HEK293 (cell line): ENCODE results near the gene ERG.

ENCODE experiments used
- CTCF ChIA-PET: fragments of 350-600 bp; formaldehyde crosslinking; extraction: SDS; loops from one replicate; lab custom pipeline; 2021; ENCODE audit warnings: antibody characterized with exemption; lab: Yijun Ruan, JAX
- POLR2A ChIA-PET: fragments of 300-600 bp; formaldehyde crosslinking; extraction: SDS; loops from one replicate; lab custom pipeline; 2020; ENCODE audit warnings: antibody characterized with exemption, inconsistent platforms; lab: Yijun Ruan, JAX
- H3K27ac ChIP-seq: fragments of 200-500 bp; sonication (Bioruptor generic); 2 replicates; pipeline ENCODE4 v1.5.1; 2014; ENCODE audit warnings: low read depth, low read length, control low read depth, inconsistent platforms; ENCODE audit errors: extremely low read depth
- H3K36me3 ChIP-seq, 2 experiments: fragments of 200-500 bp in 1 of 2; sonication (Bioruptor generic) in 1 of 2; 1 replicate in 1 of 2; 2 replicates in 1 of 2; pipeline ENCODE4 v1.5.1; 2014 to 2017; ENCODE audit warnings: inconsistent platforms in 2 of 2, low read length in 2 of 2; ENCODE audit not compliant: control insufficient read depth in 2 of 2, insufficient read depth in 1 of 2
- H3K4me1 ChIP-seq: fragments of 200-500 bp; sonication (Bioruptor generic); 2 replicates; pipeline ENCODE4 v1.5.1; 2014; ENCODE audit warnings: mild to moderate bottlenecking, low read length, inconsistent platforms; ENCODE audit not compliant: control insufficient read depth, insufficient read depth
- H3K4me3 ChIP-seq: 2 replicates; pipeline ENCODE4 v1.5.1; 2011; ENCODE audit warnings: low read depth, mild to moderate bottlenecking, control low read depth, low read length, moderate library complexity
- H3K9me3 ChIP-seq: fragments of 200-500 bp; sonication (Bioruptor generic); 2 replicates; pipeline ENCODE4 v1.5.1; 2014; ENCODE audit warnings: low read depth, low read length, inconsistent platforms; ENCODE audit not compliant: control insufficient read depth, insufficient read depth
- ATF2 ChIP-seq: fragments of 450-650 bp; formaldehyde crosslinking; IDR thresholded peaks from 2 replicates; pipeline ENCODE4 v1.5.1; 2016; ENCODE audit warnings: missing biosample characterization, missing genetic modification characterization, low read depth
- EGR2 ChIP-seq: fragments of 450-650 bp; formaldehyde crosslinking; IDR thresholded peaks from 2 replicates; pipeline ENCODE4 v1.5.1; 2016; ENCODE audit warnings: low read depth, missing biosample characterization, missing genetic modification characterization
- GFI1B ChIP-seq: fragments of 450-650 bp; formaldehyde crosslinking; IDR thresholded peaks from 2 replicates; pipeline ENCODE4 v1.5.1; 2016; ENCODE audit warnings: missing biosample characterization, missing genetic modification characterization
- GLIS2 ChIP-seq: fragments of 450-650 bp; formaldehyde crosslinking; IDR thresholded peaks from 2 replicates; pipeline ENCODE4 v1.5.1; 2016; ENCODE audit warnings: missing biosample characterization, missing genetic modification characterization
- PRDM10 ChIP-seq: fragments of 450-650 bp; formaldehyde crosslinking; IDR thresholded peaks from 2 replicates; pipeline ENCODE4 v1.5.1; 2016; ENCODE audit warnings: missing biosample characterization, missing genetic modification characterization
- ZNF398 ChIP-seq: fragments of 450-650 bp; formaldehyde crosslinking; IDR thresholded peaks from 2 replicates; pipeline ENCODE4 v1.5.1; 2017; ENCODE audit warnings: missing biosample characterization, missing genetic modification characterization
- ZNF501 ChIP-seq: fragments of 450-650 bp; formaldehyde crosslinking; IDR thresholded peaks from 2 replicates; pipeline ENCODE4 v1.5.1; 2016; ENCODE audit warnings: missing biosample characterization, missing genetic modification characterization
- ZNF544 ChIP-seq: fragments of 450-650 bp; formaldehyde crosslinking; IDR thresholded peaks from 2 replicates; pipeline ENCODE4 v1.5.0; 2017; ENCODE audit warnings: missing biosample characterization, missing genetic modification characterization
- ZNF623 ChIP-seq: fragments of 450-650 bp; formaldehyde crosslinking; IDR thresholded peaks from 2 replicates; pipeline ENCODE4 v1.5.1; 2016; ENCODE audit warnings: missing biosample characterization, missing genetic modification characterization
- ZNF670 ChIP-seq: fragments of 450-650 bp; formaldehyde crosslinking; IDR thresholded peaks from 2 replicates; pipeline ENCODE4 v1.5.1; 2016; ENCODE audit warnings: missing biosample characterization, missing genetic modification characterization, low read depth
- ZNF692 ChIP-seq: fragments of 450-650 bp; formaldehyde crosslinking; IDR thresholded peaks from 2 replicates; pipeline ENCODE4 v1.5.1; 2016; ENCODE audit warnings: missing biosample characterization, missing genetic modification characterization
- ZNF707 ChIP-seq: fragments of 450-650 bp; formaldehyde crosslinking; IDR thresholded peaks from 2 replicates; pipeline ENCODE4 v1.5.1; 2016; ENCODE audit warnings: missing biosample characterization, missing genetic modification characterization
- ZNF747 ChIP-seq: fragments of 450-650 bp; formaldehyde crosslinking; IDR thresholded peaks from 2 replicates; pipeline ENCODE4 v1.5.1; 2016; ENCODE audit warnings: missing biosample characterization, missing genetic modification characterization
- ZNF777 ChIP-seq: fragments of 450-650 bp; formaldehyde crosslinking; IDR thresholded peaks from 2 replicates; pipeline ENCODE4 v1.5.1; 2017; ENCODE audit warnings: missing biosample characterization, missing genetic modification characterization, borderline replicate concordance
- ZNF792 ChIP-seq: fragments of 450-650 bp; formaldehyde crosslinking; IDR thresholded peaks from 2 replicates; pipeline ENCODE4 v1.5.1; 2016; ENCODE audit warnings: missing biosample characterization, missing genetic modification characterization
- ZXDB ChIP-seq: fragments of 450-650 bp; formaldehyde crosslinking; IDR thresholded peaks from 2 replicates; pipeline ENCODE4 v1.5.1; 2016; ENCODE audit warnings: missing biosample characterization, missing genetic modification characterization

The ERG gene

GRCh38 chr21:38409907-38410306, 88.4 kb downstream of the ERG start:
- ChIA-PET CTCF (no interaction called here), POLR2A (no interaction called here)
- H3K9me3 ChIP-seq: no peaks in the 10 kb centered on the region; the same call in 1 of the 2 replicates
- H3K36me3 ChIP-seq: no peaks in the 10 kb centered on the region
- H3K27ac ChIP-seq: no peak overlapping the region
- H3K4me3 ChIP-seq: no peak overlapping the region
- H3K4me1 ChIP-seq: no peaks in the 10 kb centered on the region
- TF ChIP-seq ATF2 (tag by site-specific recombination): no peak
- TF ChIP-seq ZNF747 (tag by site-specific recombination): no peak
- no peak for TF ChIP-seq ZNF777 (tag by site-specific recombination)

DNA sequence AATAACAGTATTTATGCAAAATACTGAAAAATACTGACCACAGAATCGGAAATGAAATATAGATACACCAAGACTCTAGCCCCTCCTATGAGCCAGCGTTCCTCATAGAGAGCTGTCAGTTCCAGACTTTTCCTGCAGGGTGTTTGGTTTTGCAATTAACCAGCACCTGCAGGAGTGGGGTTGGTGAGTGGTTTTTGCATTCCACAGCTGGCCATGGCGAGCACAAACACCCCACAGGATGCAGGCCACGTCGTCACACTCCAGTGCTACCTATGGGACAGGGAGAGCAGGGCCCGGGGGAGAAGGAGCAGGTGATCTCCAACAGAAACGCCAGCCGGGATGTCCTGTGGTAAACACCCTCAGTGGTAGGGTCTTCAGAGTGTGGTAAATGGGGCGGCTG, 94.1 kb downstream of the ERG start:
- no peak for TF ChIP-seq ZNF398 (tag by site-specific recombination)
- TF ChIP-seq PRDM10: no peak
- no peak for TF ChIP-seq GFI1B (tag by site-specific recombination)
- no peak for TF ChIP-seq EGR2 (tag by site-specific recombination)
- no peak for TF ChIP-seq GLIS2
- TF ChIP-seq ZNF670 (tag by site-specific recombination): no peak
- TF ChIP-seq ZNF623 (tag by site-specific recombination): no peak
- TF ChIP-seq ZNF792 (tag by site-specific recombination): no peak
- TF ChIP-seq ZNF501 (tag by site-specific recombination): no peak
- no peak for TF ChIP-seq ZNF692 (tag by site-specific recombination)
- POLR2A ChIA-PET: no interaction called here

DNA sequence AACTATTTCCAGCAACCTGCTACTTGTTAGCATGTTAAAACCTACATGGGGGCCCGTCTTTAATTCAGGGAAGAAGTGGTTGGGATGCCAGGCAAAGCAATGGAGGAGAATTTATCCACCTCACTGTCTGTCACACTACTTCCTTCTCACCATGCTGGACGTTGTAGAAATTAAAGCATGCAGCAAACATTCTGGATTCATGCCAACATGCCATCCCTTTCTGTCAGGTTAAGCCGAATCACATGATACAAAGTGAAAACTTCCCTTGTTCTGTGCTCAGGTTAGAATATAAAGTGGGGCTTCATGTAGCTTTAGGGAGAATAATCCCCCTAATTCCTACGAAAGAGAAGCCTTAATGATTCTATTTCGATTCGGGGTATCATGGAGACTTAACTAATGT, 95.5 kb downstream of the ERG start:
- ChIA-PET POLR2A (no interaction called here), CTCF (interaction anchor here (0.6 kb wide), 3 partner anchors 10 to 100 kb away, joined by 3 read pairs; no protein-coding TSS in a partner anchor)
- H3K27ac ChIP-seq: no peak overlapping the region
- H3K4me3 ChIP-seq: no peak overlapping the region
- H3K4me1 ChIP-seq: no peaks in the 10 kb centered on the region
- H3K36me3 ChIP-seq: no peaks in the 10 kb centered on the region
- no peaks in the 10 kb centered on the region for H3K9me3 ChIP-seq
- TF ChIP-seq ZXDB: no peak
- TF ChIP-seq ATF2 (tag by site-specific recombination): no peak
- TF ChIP-seq ZNF707: no peak
- no peak for TF ChIP-seq ZNF544 (tag by site-specific recombination)
- no peak for TF ChIP-seq PRDM10

More for the DNA sequence above, 94.1 kb downstream of the ERG start:
- H3K4me1 ChIP-seq: no peaks in the 10 kb centered on the region
- H3K4me3 ChIP-seq: no peak overlapping the region
- H3K27ac ChIP-seq: no peak overlapping the region
- H3K36me3 ChIP-seq: no peaks in the 10 kb centered on the region
- CTCF ChIA-PET: interaction anchor here (0.6 kb wide), 1 partner anchor 1586 kb away, joined by 3 read pairs; no protein-coding TSS in a partner anchor
- no peaks in the 10 kb centered on the region; the same call in 1 of the 2 replicates for H3K9me3 ChIP-seq
